K562 (cell line): ENCODE results near the gene PCBP3. TPM values are rescaled to one million over a fixed set of nuclear protein-coding genes. Genes with fewer than 3 reads are reported as not detected.
A peak's percentile ranks its signal among the peaks of the same experiment; 100 is the strongest.

Source experiments
- ATAC-seq: fragments of 200-7000 bp; cut with Tn5 transposase; 3 replicates; pipeline ENCODE4 v1.9.1; 2020; ENCODE audit warnings: moderate library complexity
- BruUV-seq: library from RNA; stranded (reverse); fragments of 400-500 nt; replicated peaks from 2 replicates; lab custom pipeline; 2021; lab: Mats Ljungman, UMichigan
- CTCF ChIA-PET: fragments of 300-600 bp; formaldehyde crosslinking; extraction: SDS; loops from one replicate; lab custom pipeline; 2021; ENCODE audit warnings: low intra/inter-chr PET ratio; lab: Yijun Ruan, JAX
- POLR2A ChIA-PET: fragments of 300-600, 350-650 bp; sonication (Branson Sonifier 250); formaldehyde crosslinking; extraction: SDS; loops from one replicate; lab custom pipeline; 2021; ENCODE audit warnings: antibody characterized with exemption, inconsistent platforms; lab: Yijun Ruan, JAX
- DNase-seq, 4 experiments: peaks; one replicate each; pipeline versions ENCODE4 v3.0.0 to v3.0.0-alpha.2; 2011 to 2018; ENCODE audit warnings: low spot score in 3 of 4, mixed read lengths in 3 of 4; ENCODE audit errors: extremely low read depth in 1 of 4
- FAIRE-seq: peaks from 2 replicates; lab custom pipeline; 2011; peaks lifted over from hg19 to GRCh38; lab: Jason Lieb, UNC
- H2AFZ ChIP-seq: 2 replicates; pipeline ENCODE4 v1.6.0; 2011; ENCODE audit warnings: low read depth, low read length, control low read depth, inconsistent platforms
- H3K27ac ChIP-seq: fragments of 200-600 bp; 3 replicates; pipeline ENCODE4 v1.8.0; 2011; ENCODE audit warnings: low read depth, mild to moderate bottlenecking, control low read depth, inconsistent platforms, low read length, moderate library complexity, mixed read lengths; ENCODE audit errors: extremely low read depth
- H3K27me3 ChIP-seq, 2 experiments: fragments of 300-600 bp in 1 of 2; 2 replicates in 1 of 2; 3 replicates in 1 of 2; pipeline versions ENCODE4 v1.6.0 to v1.8.0; 2011; ENCODE audit warnings: inconsistent platforms in 2 of 2, low read length in 2 of 2, mild to moderate bottlenecking in 1 of 2, mixed read lengths in 1 of 2, moderate library complexity in 1 of 2; ENCODE audit not compliant: control insufficient read depth in 2 of 2, insufficient read depth in 2 of 2
- H3K36me3 ChIP-seq: fragments of 300-600 bp; 3 replicates; pipeline ENCODE4 v1.8.0; 2011; ENCODE audit warnings: mild to moderate bottlenecking, low read length, inconsistent platforms; ENCODE audit not compliant: control insufficient read depth, insufficient read depth
- H3K4me1 ChIP-seq, 2 experiments: fragments of 200-600 bp in 1 of 2; replicated peaks in 1 of 2; 2 replicates in 1 of 2; 3 replicates in 1 of 2; pipeline versions ENCODE4 v1.5.1 to v1.8.0; 2011; ENCODE audit warnings: inconsistent platforms in 2 of 2, low read length in 2 of 2, mild to moderate bottlenecking in 1 of 2, mixed read lengths in 1 of 2, moderate library complexity in 1 of 2; ENCODE audit not compliant: control insufficient read depth in 2 of 2, insufficient read depth in 2 of 2
- H3K4me2 ChIP-seq: 2 replicates; pipeline ENCODE4 v1.6.1; 2011; ENCODE audit warnings: low read length, control low read depth, inconsistent platforms, mixed read lengths; ENCODE audit not compliant: insufficient read depth
- H3K4me3 ChIP-seq: fragments of 200-600 bp; sonication (generic), shearing (Covaris generic); 2 replicates; pipeline ENCODE4 v1.5.1; 2016; ENCODE audit warnings: control low read depth, inconsistent platforms
- H3K79me2 ChIP-seq: fragments of 200-600 bp; 3 replicates; pipeline ENCODE4 v1.8.0; 2011; ENCODE audit warnings: low read length, inconsistent platforms; ENCODE audit not compliant: control insufficient read depth, insufficient read depth
- H3K9ac ChIP-seq, 2 experiments: 2 replicates each; pipeline versions ENCODE4 v1.6.0 to v1.6.1; 2011; ENCODE audit warnings: low read depth in 2 of 2, low read length in 2 of 2, control low read depth in 1 of 2, inconsistent platforms in 1 of 2, mild to moderate bottlenecking in 1 of 2, mixed read lengths in 1 of 2; ENCODE audit not compliant: insufficient read depth in 1 of 2
- H3K9me1 ChIP-seq: one replicate; pipeline ENCODE4 v1.6.0; 2011; ENCODE audit warnings: inconsistent platforms, mild to moderate bottlenecking, low read length, moderate library complexity; ENCODE audit not compliant: control insufficient read depth, insufficient read depth
- H3K9me3 ChIP-seq: replicated peaks from 2 replicates; pipeline ENCODE4 v1.5.1; 2011; ENCODE audit warnings: low read depth, low read length, inconsistent platforms; ENCODE audit not compliant: control insufficient read depth, insufficient read depth
- H4K20me1 ChIP-seq: replicated peaks from 2 replicates; pipeline ENCODE4 v1.6.1; 2011; ENCODE audit warnings: low read length, inconsistent platforms, mixed read lengths; ENCODE audit not compliant: control insufficient read depth, insufficient read depth
- CTCF ChIP-seq, 3 experiments: IDR thresholded peaks in 2 of 3; conservative IDR thresholded peaks in 1 of 3; 2 replicates each; pipeline ENCODE4 v1.5.1; 2011 to 2012; ENCODE audit warnings: low read length in 3 of 3, mild to moderate bottlenecking in 3 of 3, control low read depth in 2 of 3, improper control_type of control experiment in 1 of 3, inconsistent platforms in 1 of 3, low read depth in 1 of 3, mixed read lengths in 1 of 3, moderate library complexity in 1 of 3; ENCODE audit not compliant: insufficient read depth in 2 of 3
- MCM7 ChIP-seq, 2 experiments: fragments of 450-650 bp; IDR thresholded peaks; 2 replicates each; pipeline ENCODE4 v1.6.1; 2016 to 2018
- SP2 ChIP-seq: IDR thresholded peaks from 2 replicates; pipeline ENCODE4 v1.6.1; 2011; ENCODE audit warnings: mild to moderate bottlenecking, low read depth, low read length, moderate library complexity; ENCODE audit not compliant: poor library complexity, severe bottlenecking; ENCODE audit errors: extremely low read depth
- ZNF384 ChIP-seq: IDR thresholded peaks from 2 replicates; pipeline ENCODE4 v1.6.1; 2012; ENCODE audit warnings: low read depth, low read length, improper control_type of control experiment
- ZSCAN32 ChIP-seq: fragments of 450-650 bp; formaldehyde crosslinking; IDR thresholded peaks from 2 replicates; pipeline ENCODE4 v1.4.0; 2020; ENCODE audit warnings: mild to moderate bottlenecking, moderate library complexity
- WGBS: fragments of 100-300 bp; shearing (Covaris generic); methylation state at CpG from one replicate; pipeline ENCODE4 v1.1.6; 2016; ENCODE audit warnings: low coverage, mixed read lengths; ENCODE audit not compliant: insufficient coverage; ENCODE audit errors: missing lambda C conversion rate; 5-methylcytosine and 5-hydroxymethylcytosine counted together
- in situ Hi-C: fragments of 300-500 bp; cut with MboI; formaldehyde crosslinking; loops from 4 replicates; pipeline ENCODE4 v1.15.0; 2018; ENCODE audit warnings: inconsistent platforms, mixed read lengths
- intact Hi-C: fragments of 100-400 bp; cut with micrococcal nuclease; formaldehyde crosslinking; loops from 2 replicates; pipeline ENCODE4 v1.14.2; 2022
- polyA plus RNA-seq, 8 experiments: library from polyadenylated mRNA; depleted of rRNA in 4 of 8; stranded (reverse) in 5 of 8; unstranded in 3 of 8; fragments of >200 nt; fragmentation: Nextera tagmentation in 2 of 8; fragmentation: Illumina TruSeq in 1 of 8; extraction: Ambion mirVana in 2 of 8; extraction: Trizol in 1 of 8; gene quantifications; 2 replicates each; pipeline versions ENCODE4 v1.2.1 to v1.2.3, GENCODE V29; 2011 to 2014; ENCODE audit warnings: inconsistent platforms in 1 of 8, missing spikeins in 1 of 8
- total RNA-seq, 7 experiments: library from RNA; depleted of rRNA in 6 of 7; stranded (reverse); fragments of >200 nt in 6 of 7; fragmentation: Illumina TruSeq in 2 of 7; extraction: Trizol in 2 of 7; gene quantifications; 2 replicates each; pipeline versions ENCODE4 v1.2.1 to v1.2.3, GENCODE V29; 2011 to 2021; ENCODE audit warnings: low replicate concordance in 1 of 7

Gene PCBP3
- total and polyA plus RNA-seq, 9 of the 15 experiments (the other 6 are each of a cell fraction or from before 2014, with no cell fraction given), result 0.18 TPM; not detected in 8

GRCh38 chr21:45986316-45987051 is 343.0 kb downstream of the PCBP3 start:
- ATAC-seq, result no peak
- WGBS, result 6% methylated on average over 31 of the region's 36 CpGs

More at GRCh38 chr21:45986316-45987051, 343.0 kb downstream of the PCBP3 start:
- peaks cover 2% of the 10 kb centered on the region for H3K9me1 ChIP-seq
- H3K9me3 ChIP-seq, result no peaks in the 10 kb centered on the region; the same call in 1 of the 2 replicates
- POLR2A ChIA-PET, result interaction anchor here (0.6 kb wide), 1 partner anchor 84 kb away, joined by 3 read pairs; no protein-coding TSS in a partner anchor
- peaks cover 0 to 62% of the 10 kb centered on the region in 2 experiments; a peak in 2 of 5 replicates for H3K4me1 ChIP-seq
- no peak overlapping the region for H3K4me3 ChIP-seq
- no peak overlapping the region for H3K4me2 ChIP-seq
- no TSS peak for BruUV-seq
- H3K9ac ChIP-seq, result no peak overlapping the region
- intact Hi-C loops, result no loop called here
- no peaks in the 10 kb centered on the region for H3K36me3 ChIP-seq
- in situ Hi-C loops, result no loop called here
- H3K79me2 ChIP-seq, result no peaks in the 10 kb centered on the region
- H3K27me3 ChIP-seq, result peaks cover 36 to 76% of the 10 kb centered on the region in 2 experiments
- CTCF ChIA-PET, result interaction anchor here (0.5 kb wide), 1 partner anchor 13 kb away, joined by 3 read pairs; no protein-coding TSS in a partner anchor
- no peak for DNase-seq
- FAIRE-seq, result no peak
- peaks cover 6% of the 10 kb centered on the region; the same call in 1 of the 2 replicates for H4K20me1 ChIP-seq
- H2AFZ ChIP-seq, result no peak overlapping the region
- TF ChIP-seq ZSCAN32 (CRISPR knock-in tag) (no peak), ZNF384 (no peak), CTCF (IDR thresholded peaks at IDR 0.05 in 2 of 3, conservative IDR thresholded peaks at IDR 0.05 in 1 of 3; ENCODE audit: insufficient read depth in 2 of 3, low read depth in 1 of 3, low read length in 3 of 3) (peak in 2 of 3 experiments; percentile 26 to 53; a peak in 3 of 6 replicates), MCM7 (IDR thresholded peaks at IDR 0.05) (no peak), SP2 (no peak)
- no peak overlapping the region for H3K27ac ChIP-seq
